Suprapubic skin (tissue), 4 donors: ENCODE results near the gene TRIM24.

ENCODE experiments used
- CTCF ChIP-seq, 2 donors: fragments of 200-600 bp in 1 of 2; fragments of 450-650 bp in 1 of 2; sonication (generic) in 1 of 2; IDR thresholded peaks; one replicate each; pipeline ENCODE4 v1.5.1; 2016 to 2019; ENCODE audit warnings: antibody characterized with exemption in 2 of 2, mild to moderate bottlenecking in 1 of 2, moderate library complexity in 1 of 2
- EP300 ChIP-seq: sonication (generic); formaldehyde crosslinking; IDR thresholded peaks from one replicate; pipeline ENCODE4 v1.6.1; 2017; ENCODE audit warnings: antibody characterized with exemption
- POLR2AphosphoS5 ChIP-seq, 3 donors: sonication (generic); formaldehyde crosslinking; IDR thresholded peaks; one replicate each; pipeline ENCODE4 v1.6.1; 2017; ENCODE audit warnings: antibody characterized with exemption in 3 of 3

- TF ChIP-seq CTCF (IDR thresholded peaks at IDR 0.05) (no peak), EP300 (no peak), POLR2AphosphoS5 (IDR thresholded peaks at IDR 0.05) (no peak)
Observed at GRCh38 chr7:138440460-138440859, 19.6 kb upstream of the TRIM24 start.
